HuH-7.5 (cell line): ENCODE measurements around the gene KLF16.

Source experiments
- DNase-seq: peaks from one replicate; pipeline ENCODE4 v3.0.0; 2011; ENCODE audit warnings: low spot score

KLF16 gene

DNA sequence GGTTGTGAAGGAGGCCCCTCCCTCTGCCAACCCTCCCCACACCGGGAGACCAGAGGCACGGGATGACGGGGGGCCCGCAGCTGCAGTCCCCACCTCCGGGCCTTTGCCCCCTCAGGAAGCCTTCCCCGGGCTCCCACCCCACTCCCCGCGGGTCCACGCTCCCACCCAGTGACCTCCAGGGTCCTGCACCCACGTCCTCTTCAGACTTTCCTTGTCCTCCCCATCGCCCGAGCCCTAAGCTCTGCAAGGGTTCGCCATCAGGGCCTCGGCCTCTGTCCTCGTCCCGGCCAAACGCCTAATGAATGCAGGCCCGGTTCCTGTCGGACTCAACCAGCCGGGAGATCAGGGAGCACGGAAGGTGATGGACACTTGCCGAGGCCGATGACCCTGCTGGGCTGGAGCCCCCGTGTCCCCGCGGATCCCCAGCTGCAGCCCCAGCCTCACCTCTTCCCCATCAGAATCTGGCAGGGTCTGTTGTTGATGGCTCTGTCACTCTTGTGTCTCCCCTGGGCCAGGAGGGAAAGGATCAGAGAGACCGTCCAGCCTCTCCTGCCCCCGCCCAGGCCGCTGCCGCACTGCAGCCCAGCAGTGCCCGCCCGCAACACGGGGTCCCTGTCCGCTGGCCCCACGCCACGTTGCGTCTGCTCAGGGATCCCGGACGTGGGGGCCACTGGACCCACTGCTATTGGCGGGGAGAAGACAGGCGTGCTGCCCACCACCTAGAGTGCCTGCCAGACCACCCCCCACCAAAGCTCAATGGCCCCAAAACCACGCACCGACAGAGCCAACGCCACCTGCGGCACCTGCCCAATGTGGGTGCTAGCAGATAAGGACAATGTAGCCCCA, 57.0 kb downstream of the KLF16 start:
- no peak for DNase-seq

DNA sequence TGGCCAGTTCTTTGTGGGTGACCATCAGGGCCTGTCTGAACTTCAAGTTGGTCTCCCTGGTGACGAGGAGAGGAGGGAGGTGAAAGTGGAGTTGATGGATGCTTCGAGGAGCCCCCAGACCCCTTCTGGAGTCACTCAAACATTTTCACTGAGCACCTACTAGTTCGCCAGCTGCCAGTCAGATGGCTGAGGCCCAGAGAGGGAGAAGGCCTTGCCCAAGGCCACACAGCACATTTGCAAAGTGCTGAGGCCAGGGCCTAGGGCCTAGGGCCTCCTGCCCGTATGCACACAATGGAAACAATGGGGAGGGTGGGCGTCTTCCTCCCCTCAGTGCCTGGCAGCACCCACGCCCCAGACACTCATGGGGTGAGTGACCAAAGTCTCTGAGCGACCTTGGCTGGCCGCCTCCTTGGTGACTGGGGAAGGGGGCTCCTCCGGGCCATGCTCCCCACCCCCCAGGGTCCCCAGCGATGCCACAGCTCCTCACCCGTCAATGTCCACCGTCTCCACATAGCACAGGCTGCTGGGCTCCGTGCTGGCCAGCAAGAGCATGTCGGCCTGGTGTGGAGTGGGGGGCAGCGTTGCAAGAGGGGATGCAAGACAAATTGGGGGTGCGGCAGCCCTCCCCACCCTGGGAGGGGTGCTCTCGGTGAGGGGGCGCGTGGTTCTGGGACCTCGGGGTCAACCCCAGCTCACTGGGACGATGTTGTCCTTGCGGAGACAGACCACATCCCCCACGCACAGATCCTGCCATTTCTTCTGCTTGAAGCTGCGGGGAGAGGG, 57.8 kb downstream of the KLF16 start:
- DNase-seq, result no peak

DNA sequence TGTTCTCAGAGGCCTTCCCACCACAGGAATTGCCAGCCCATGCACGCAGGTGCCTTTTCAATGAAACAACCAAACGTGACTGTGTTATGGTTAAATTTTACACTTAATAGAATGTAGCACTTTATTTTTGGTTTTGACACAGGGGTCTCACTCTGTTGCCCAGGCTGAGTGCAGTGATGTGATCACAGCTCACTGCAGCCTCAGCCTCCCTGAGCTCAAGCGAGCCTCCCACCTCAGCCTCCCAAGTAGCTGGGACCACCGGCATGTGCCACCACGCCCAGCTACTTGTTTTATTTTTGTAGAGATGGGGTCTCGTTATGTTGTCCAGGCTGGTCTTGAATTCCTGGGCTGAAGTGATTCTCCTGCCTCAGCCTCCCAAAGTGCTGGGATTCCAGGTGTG, 58.5 kb downstream of the KLF16 start:
- no peak for DNase-seq
